CD14-positive monocyte (primary cell): ENCODE results near the gene PSMG4. TPM values are rescaled to one million over a fixed set of nuclear protein-coding genes. Genes with fewer than 3 reads are reported as not detected.

Experiments
- DNase-seq, 3 donors: peaks; one replicate each; pipeline ENCODE4 v3.0.0-alpha.2; 2011 to 2022
- H2AFZ ChIP-seq: 2 replicates; pipeline ENCODE4 v1.6.0; 2012; ENCODE audit warnings: mild to moderate bottlenecking, low read depth, low read length, inconsistent platforms; ENCODE audit not compliant: insufficient read depth, poor library complexity, severe bottlenecking
- H3K27ac ChIP-seq, 2 donors: 1 replicate in 1 of 2; 2 replicates in 1 of 2; pipeline ENCODE4 v1.5.1; 2012 to 2013; ENCODE audit warnings: low read length in 2 of 2, control low read depth in 1 of 2, inconsistent platforms in 1 of 2, low read depth in 1 of 2, mild to moderate bottlenecking in 1 of 2
- H3K27me3 ChIP-seq, 2 donors: one replicate each; pipeline versions ENCODE4 v1.6.0 to v1.6.1; 2011 to 2013; ENCODE audit warnings: low read length in 2 of 2; ENCODE audit not compliant: control insufficient read depth in 2 of 2, insufficient read depth in 2 of 2
- H3K36me3 ChIP-seq, 2 donors: replicated peaks in 1 of 2; 1 replicate in 1 of 2; 2 replicates in 1 of 2; pipeline versions ENCODE4 v1.5.1 to v1.6.1; 2012 to 2013; ENCODE audit warnings: low read length in 2 of 2, control low read depth in 1 of 2, inconsistent platforms in 1 of 2, mild to moderate bottlenecking in 1 of 2; ENCODE audit not compliant: insufficient read depth in 2 of 2, control insufficient read depth in 1 of 2
- H3K4me1 ChIP-seq, 2 donors: 1 replicate in 1 of 2; 2 replicates in 1 of 2; pipeline versions ENCODE4 v1.5.1 to v1.6.1; 2012 to 2013; ENCODE audit warnings: low read length in 2 of 2, control low read depth in 1 of 2, inconsistent platforms in 1 of 2, mild to moderate bottlenecking in 1 of 2, moderate library complexity in 1 of 2; ENCODE audit not compliant: insufficient read depth in 2 of 2, control insufficient read depth in 1 of 2
- H3K4me2 ChIP-seq: replicated peaks from 2 replicates; pipeline ENCODE3; 2012; ENCODE audit warnings: low read length, moderate library complexity, mild to moderate bottlenecking; ENCODE audit not compliant: poor library complexity, severe bottlenecking; ENCODE audit errors: extremely low read depth
- H3K4me3 ChIP-seq, 3 experiments: fragments of 200-600 bp in 1 of 3; sonication (generic) in 1 of 3; replicated peaks in 1 of 3; 1 replicate in 2 of 3; 2 replicates in 1 of 3; pipeline ENCODE4 v1.5.1; 2011 to 2013; ENCODE audit warnings: low read length in 3 of 3, mild to moderate bottlenecking in 3 of 3, control low read depth in 2 of 3, low read depth in 2 of 3, inconsistent platforms in 1 of 3, moderate library complexity in 1 of 3
- H3K79me2 ChIP-seq: 2 replicates; pipeline ENCODE4 v1.6.0; 2012; ENCODE audit warnings: mild to moderate bottlenecking, control low read depth, inconsistent platforms, low read length, moderate library complexity; ENCODE audit not compliant: insufficient read depth
- H3K9ac ChIP-seq: 2 replicates; pipeline ENCODE4 v1.6.0; 2017; ENCODE audit warnings: low read length, mild to moderate bottlenecking; ENCODE audit not compliant: insufficient read depth, poor library complexity, severe bottlenecking
- H3K9me3 ChIP-seq, 2 donors: replicated peaks in 1 of 2; 1 replicate in 1 of 2; 2 replicates in 1 of 2; pipeline versions ENCODE4 v1.5.1 to v1.6.1; 2012 to 2013; ENCODE audit warnings: low read length in 2 of 2, control low read depth in 1 of 2; ENCODE audit not compliant: control insufficient read depth in 1 of 2, insufficient read depth in 1 of 2
- H4K20me1 ChIP-seq: 2 replicates; pipeline ENCODE4 v1.6.0; 2012; ENCODE audit warnings: mild to moderate bottlenecking, low read length, control low read depth, moderate library complexity; ENCODE audit not compliant: insufficient read depth
- H3K27ac Mint-ChIP-seq, 7 donors: one replicate each; pipeline ENCODE4 v1.8.0; 2020; ENCODE audit warnings: mild to moderate bottlenecking in 7 of 7, mixed read lengths in 7 of 7, moderate library complexity in 6 of 7, inconsistent platforms in 2 of 7
- H3K27me3 Mint-ChIP-seq, 3 donors: one replicate each; pipeline ENCODE4 v1.8.0; 2021 to 2022; ENCODE audit warnings: low read depth in 3 of 3, mild to moderate bottlenecking in 3 of 3, mixed read lengths in 3 of 3, moderate library complexity in 3 of 3, inconsistent platforms in 1 of 3
- H3K36me3 Mint-ChIP-seq, 2 donors: one replicate each; pipeline ENCODE4 v1.8.0; 2020; ENCODE audit warnings: mixed read lengths in 2 of 2, inconsistent platforms in 1 of 2, mild to moderate bottlenecking in 1 of 2
- H3K4me1 Mint-ChIP-seq: one replicate; pipeline ENCODE4 v1.8.0; 2020; ENCODE audit warnings: mild to moderate bottlenecking, mixed read lengths
- H3K4me3 Mint-ChIP-seq, 2 donors: one replicate each; pipeline ENCODE4 v1.8.0; 2020; ENCODE audit warnings: mild to moderate bottlenecking in 2 of 2, mixed read lengths in 2 of 2, moderate library complexity in 1 of 2
- H3K9me3 Mint-ChIP-seq, 7 donors: one replicate each; pipeline ENCODE4 v1.8.0; 2020 to 2022; ENCODE audit warnings: mixed read lengths in 7 of 7, mild to moderate bottlenecking in 6 of 7, moderate library complexity in 6 of 7, inconsistent platforms in 2 of 7
- CTCF ChIP-seq: fragments of 200-600 bp; IDR thresholded peaks from one replicate; pipeline ENCODE4 v1.8.0; 2022; ENCODE audit warnings: antibody characterized with exemption, mild to moderate bottlenecking
- WGBS: methylation state at CpG from one replicate; pipeline ENCODE4 v1.1.5; 2013; ENCODE audit warnings: missing lambda C conversion rate; ENCODE audit not compliant: insufficient coverage; 5-methylcytosine and 5-hydroxymethylcytosine counted together
- intact Hi-C, 2 donors: fragments of 100-400 bp; cut with micrococcal nuclease; formaldehyde crosslinking; loops; one replicate each; pipeline versions ENCODE4 v1.15.0 to v1.15.1; 2023
- polyA plus RNA-seq, 3 donors: library from polyadenylated mRNA; depleted of rRNA in 1 of 3; unstranded in 2 of 3; stranded (reverse) in 1 of 3; fragments of 300-500 nt in 2 of 3; fragments of >200 nt in 1 of 3; fragmentation: Illumina TruSeq in 2 of 3; gene quantifications; 1 replicate in 2 of 3; 2 replicates in 1 of 3; pipeline ENCODE4 v1.2.3, GENCODE V29; 2012 to 2021

Gene PSMG4
- polyA plus RNA-seq, 3 donors = 23.6 to 31.1 (median 27.9) TPM

- H3K4me3 Mint-ChIP-seq = peak overlapping the region in 1 of 2 donors; percentile 13
- H3K27ac Mint-ChIP-seq = no peak overlapping the region
- TF ChIP-seq CTCF = no peak
- Histone ChIP-seq H3K9ac (no peak overlapping the region), H3K4me3 (no peak overlapping the region), H3K27ac (no peak overlapping the region), H3K79me2 (no peaks in the 10 kb centered on the region), H2AFZ (no peak overlapping the region), H3K4me2 (no peak overlapping the region), H3K9me3 (peaks cover 0 to 4% of the 10 kb centered on the region in 2 donors), H3K27me3 (peaks cover 15 to 41% of the 10 kb centered on the region in 2 donors), H3K36me3 (no peaks in the 10 kb centered on the region), H4K20me1 (no peaks in the 10 kb centered on the region), H3K4me1 (no peaks in the 10 kb centered on the region)
- intact Hi-C loops = no loop called here
- H3K4me1 Mint-ChIP-seq = peaks cover 1% of the 10 kb centered on the region
- no peak for DNase-seq
- 70% methylated on average over 21 of the region's 24 CpGs for WGBS
- peaks cover 50 to 63% (median 63%) of the 10 kb centered on the region in 3 donors for H3K27me3 Mint-ChIP-seq
- H3K9me3 Mint-ChIP-seq = peaks cover 0 to 6% (median 0%) of the 10 kb centered on the region in 7 donors
- H3K36me3 Mint-ChIP-seq = no peaks in the 10 kb centered on the region
Measured at GRCh38 chr6:3237761-3238662, 20.7 kb upstream of the PSMG4 start.

GRCh38 chr6:3239110-3239830 lies 19.5 kb upstream of the PSMG4 start:
- intact Hi-C loops = no loop called here
- H3K27me3 ChIP-seq = peaks cover 5 to 32% of the 10 kb centered on the region in 2 donors
- DNase-seq = no peak
- no peaks in the 10 kb centered on the region for H4K20me1 ChIP-seq
- no peaks in the 10 kb centered on the region for H3K36me3 Mint-ChIP-seq
- WGBS = 94% methylated on average over 11 of the region's 13 CpGs
- no peak overlapping the region for H3K4me3 Mint-ChIP-seq
- no peak overlapping the region for H3K27ac ChIP-seq
- H3K4me2 ChIP-seq = no peak overlapping the region
- no peak overlapping the region for H3K4me3 ChIP-seq
- H3K9ac ChIP-seq = no peak overlapping the region
- H3K27ac Mint-ChIP-seq = no peak overlapping the region
- H3K4me1 ChIP-seq = no peaks in the 10 kb centered on the region
- H3K9me3 ChIP-seq = no peaks in the 10 kb centered on the region
- H3K79me2 ChIP-seq = no peaks in the 10 kb centered on the region
- no peaks in the 10 kb centered on the region for H3K36me3 ChIP-seq
- H3K9me3 Mint-ChIP-seq = peaks cover 0 to 4% (median 0%) of the 10 kb centered on the region in 7 donors
- peaks cover 39 to 63% (median 59%) of the 10 kb centered on the region in 3 donors for H3K27me3 Mint-ChIP-seq
- peak; percentile 14 for TF ChIP-seq CTCF
- no peak overlapping the region for H2AFZ ChIP-seq
- H3K4me1 Mint-ChIP-seq = peaks cover 1% of the 10 kb centered on the region
